Testis (tissue), 2 donors: ENCODE data around the gene VTCN1.

Experiments used
- POLR2A ChIP-seq: fragments of 450-650 bp; IDR thresholded peaks from one replicate; pipeline ENCODE4 v1.6.1; 2017; ENCODE audit warnings: antibody characterized with exemption, mild to moderate bottlenecking, moderate library complexity
- TF ChIP-seq, protein P1 (sequence below), 3 experiments: fragments of 450-650 bp in 2 of 3; fragments of 200-600 bp in 1 of 3; sonication (generic) in 1 of 3; IDR thresholded peaks; one replicate each; pipeline ENCODE4 v1.5.1; 2016 to 2019; ENCODE audit warnings: antibody characterized with exemption in 3 of 3, mild to moderate bottlenecking in 2 of 3, moderate library complexity in 1 of 3

GRCh38 chr1:117105722-117106121 lies 105.0 kb downstream of the VTCN1 start:
- TF ChIP-seq POLR2A, result no peak
- TF ChIP-seq, protein P1, sequence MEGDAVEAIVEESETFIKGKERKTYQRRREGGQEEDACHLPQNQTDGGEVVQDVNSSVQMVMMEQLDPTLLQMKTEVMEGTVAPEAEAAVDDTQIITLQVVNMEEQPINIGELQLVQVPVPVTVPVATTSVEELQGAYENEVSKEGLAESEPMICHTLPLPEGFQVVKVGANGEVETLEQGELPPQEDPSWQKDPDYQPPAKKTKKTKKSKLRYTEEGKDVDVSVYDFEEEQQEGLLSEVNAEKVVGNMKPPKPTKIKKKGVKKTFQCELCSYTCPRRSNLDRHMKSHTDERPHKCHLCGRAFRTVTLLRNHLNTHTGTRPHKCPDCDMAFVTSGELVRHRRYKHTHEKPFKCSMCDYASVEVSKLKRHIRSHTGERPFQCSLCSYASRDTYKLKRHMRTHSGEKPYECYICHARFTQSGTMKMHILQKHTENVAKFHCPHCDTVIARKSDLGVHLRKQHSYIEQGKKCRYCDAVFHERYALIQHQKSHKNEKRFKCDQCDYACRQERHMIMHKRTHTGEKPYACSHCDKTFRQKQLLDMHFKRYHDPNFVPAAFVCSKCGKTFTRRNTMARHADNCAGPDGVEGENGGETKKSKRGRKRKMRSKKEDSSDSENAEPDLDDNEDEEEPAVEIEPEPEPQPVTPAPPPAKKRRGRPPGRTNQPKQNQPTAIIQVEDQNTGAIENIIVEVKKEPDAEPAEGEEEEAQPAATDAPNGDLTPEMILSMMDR (IDR thresholded peaks at IDR 0.05), result no peak
